CD4-positive, alpha-beta T cell treated with Interleukin-4 for 1 hour (primary cell): ENCODE measurements around the gene RAF1.
"Not testable (repeated sequence)": the region's sequence is repeated elsewhere in the genome, so short reads cannot be mapped to it uniquely, and the experiment has no call there.

Source experiments
- DNase-seq, 2 donors: peaks; one replicate each; pipeline ENCODE4 v3.0.0-alpha.2; 2020 to 2022

Gene RAF1

GRCh38 chr3:12633108-12633507, 30.8 kb downstream of the RAF1 start:
- DNase-seq: no peak

GRCh38 chr3:12632523-12632922, 31.4 kb downstream of the RAF1 start:
- no peak for DNase-seq

DNA sequence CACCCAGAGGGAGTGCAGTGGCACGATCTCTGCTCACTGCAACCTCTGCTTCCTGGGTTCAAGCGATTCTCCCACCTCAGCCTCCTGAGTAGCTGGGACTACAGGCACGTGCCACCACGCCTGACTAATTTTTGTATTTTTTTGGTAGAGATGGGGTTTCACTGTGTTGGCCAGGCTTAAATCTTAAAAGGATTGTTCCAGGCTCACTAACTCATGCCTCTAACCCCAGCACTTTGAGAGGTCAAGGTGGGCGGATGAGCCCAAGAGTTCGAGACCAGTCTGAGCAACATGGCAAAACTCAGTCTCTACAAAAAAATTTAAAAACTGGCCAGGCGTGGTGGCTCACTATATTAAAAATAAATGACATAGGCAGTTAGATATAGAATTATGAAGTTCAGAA, 33.1 kb downstream of the RAF1 start:
- DNase-seq: not testable (repeated sequence)

DNA sequence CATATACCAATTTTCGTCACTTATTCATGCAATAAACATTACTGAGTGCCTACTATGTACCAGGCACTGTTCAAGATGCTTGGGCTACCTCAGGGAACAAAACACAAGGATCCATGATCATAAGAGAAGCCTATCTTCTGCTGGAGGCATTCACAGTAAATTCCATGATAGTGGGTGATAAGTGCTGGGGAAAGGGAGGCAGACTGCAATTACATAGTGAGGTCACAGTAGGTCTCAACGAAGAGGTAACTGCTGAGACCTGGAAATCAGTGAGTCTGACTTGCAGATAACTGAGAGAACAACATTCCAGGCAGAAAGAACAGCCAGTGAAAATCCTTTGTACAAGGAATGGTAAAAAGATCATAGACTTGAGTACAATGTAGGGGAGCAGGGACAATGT, 33.6 kb downstream of the RAF1 start:
- DNase-seq: no peak

DNA sequence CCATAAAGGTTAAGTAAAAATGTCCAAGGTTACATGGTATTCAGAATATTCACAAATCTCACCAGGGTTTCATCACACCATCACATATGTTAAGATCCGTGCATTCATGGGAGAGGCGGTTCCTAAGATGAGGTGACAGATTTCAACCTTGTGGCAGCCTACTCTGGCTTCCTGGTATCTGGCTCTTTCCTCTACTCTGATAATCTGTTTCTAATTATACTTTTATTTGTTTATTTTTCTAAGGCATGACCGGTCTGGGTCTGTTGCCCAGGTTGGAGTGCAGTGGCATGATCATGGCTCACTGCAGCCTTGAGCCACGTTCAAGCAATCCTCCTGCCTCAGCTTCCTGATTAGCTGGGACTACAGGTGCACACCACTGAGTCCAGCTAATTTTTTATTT, 34.4 kb downstream of the RAF1 start:
- no peak for DNase-seq

DNA sequence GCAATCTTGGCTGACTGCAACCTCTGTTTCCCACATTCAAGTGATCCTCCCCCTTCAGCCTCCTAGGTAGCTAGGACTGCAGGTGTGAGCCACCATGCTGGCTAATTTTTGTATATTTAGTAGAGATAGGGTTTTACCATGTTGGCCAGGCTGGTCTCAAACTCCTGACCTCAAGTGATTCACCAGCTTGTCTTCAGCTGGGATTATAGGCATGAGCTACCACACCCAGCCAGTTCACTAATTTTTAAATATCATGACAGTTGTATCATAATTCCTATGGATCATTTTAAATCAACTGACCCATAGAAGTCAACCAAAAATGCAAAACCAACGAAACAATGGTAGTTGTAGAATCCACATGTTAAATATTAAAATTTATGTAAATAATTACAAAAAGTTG, 35.1 kb downstream of the RAF1 start:
- no peak for DNase-seq

GRCh38 chr3:12627370-12627769, 36.5 kb downstream of the RAF1 start:
- DNase-seq: no peak

DNA sequence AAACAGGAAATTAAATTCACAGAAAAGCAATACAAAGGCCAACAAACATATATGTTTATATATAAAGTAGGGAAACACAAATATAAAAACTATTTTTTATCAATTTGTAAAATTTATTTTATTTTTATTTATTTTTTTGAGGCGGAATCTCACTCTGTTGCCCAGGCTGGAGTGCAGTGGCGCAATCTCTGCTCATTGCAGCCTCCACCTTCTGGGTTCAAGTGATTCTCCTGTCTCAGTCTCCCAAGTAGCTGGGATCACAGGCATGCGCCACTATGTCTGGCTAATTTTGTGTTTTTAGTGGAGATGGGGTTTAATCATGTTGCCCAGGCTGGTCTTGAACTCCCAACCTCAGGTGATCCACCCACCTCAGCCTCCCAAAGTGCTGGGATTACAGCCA, 39.0 kb downstream of the RAF1 start:
- DNase-seq: not testable (repeated sequence)

GRCh38 chr3:12624056-12624455, 39.9 kb downstream of the RAF1 start:
- no peak for DNase-seq

- DNase-seq: no peak
These were observed 41.6 kb downstream of the RAF1 start for GRCh38 chr3:12622335-12622734.

DNA sequence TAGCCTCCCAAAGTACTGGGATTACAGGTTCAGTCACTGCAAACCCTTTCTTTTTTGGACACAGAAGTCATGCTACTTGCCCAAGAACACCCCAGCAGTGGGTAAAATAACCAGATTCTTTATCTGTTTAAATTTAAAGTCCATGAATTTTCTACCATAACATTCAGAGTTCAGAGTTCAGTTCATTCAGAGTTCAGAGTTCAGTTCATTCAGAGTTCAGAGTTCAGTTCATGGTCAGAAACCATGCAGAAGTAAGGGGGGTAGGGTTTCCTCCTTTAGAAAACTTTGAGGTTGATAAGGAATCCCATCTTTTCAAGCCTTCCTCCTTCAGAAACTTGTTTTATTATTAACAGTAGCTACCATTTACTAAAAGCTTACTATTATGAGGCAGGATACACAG, 43.2 kb downstream of the RAF1 start:
- DNase-seq: no peak

DNA sequence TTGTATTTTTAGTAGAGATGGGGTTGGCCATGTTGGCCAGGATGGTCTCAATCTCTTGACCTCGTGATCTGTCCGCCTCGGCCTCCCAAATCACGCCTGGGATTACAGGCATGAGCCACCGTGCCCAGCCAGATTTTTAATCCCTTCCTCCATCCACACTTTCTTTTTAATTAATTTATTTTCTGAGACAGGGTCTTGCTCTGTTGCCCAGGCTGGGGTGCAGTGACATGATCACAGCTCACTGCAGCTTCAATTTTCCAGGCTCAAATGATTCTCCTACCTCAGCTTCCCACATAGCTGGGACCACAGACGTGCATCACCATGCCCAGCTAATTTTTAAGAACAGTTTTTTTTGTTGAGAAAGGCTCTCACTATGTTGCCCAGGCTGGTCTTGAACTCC, 43.6 kb downstream of the RAF1 start:
- no peak for DNase-seq

DNA sequence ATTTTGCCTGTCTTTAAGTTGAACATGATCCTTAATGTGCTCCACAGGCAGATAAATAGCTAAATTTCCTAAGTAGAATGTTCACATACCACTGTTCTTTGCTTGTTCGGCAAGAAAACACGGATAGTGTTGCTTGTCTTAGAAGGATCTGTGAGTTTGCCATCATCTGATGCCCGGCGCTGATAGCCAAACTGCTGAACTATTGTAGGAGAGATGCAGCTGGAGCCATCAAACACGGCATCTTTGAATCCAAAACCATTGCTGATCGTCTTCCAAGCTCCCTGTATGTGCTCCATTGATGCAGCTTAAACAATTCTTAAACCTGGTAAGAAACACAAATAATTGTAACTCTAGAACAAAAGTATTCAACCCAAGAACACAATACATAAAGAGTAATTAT, 45.5 kb downstream of the RAF1 start:
- DNase-seq: no peak

- DNase-seq: no peak
These were observed 48.7 kb downstream of the RAF1 start for GRCh38 chr3:12615266-12615665.

DNA sequence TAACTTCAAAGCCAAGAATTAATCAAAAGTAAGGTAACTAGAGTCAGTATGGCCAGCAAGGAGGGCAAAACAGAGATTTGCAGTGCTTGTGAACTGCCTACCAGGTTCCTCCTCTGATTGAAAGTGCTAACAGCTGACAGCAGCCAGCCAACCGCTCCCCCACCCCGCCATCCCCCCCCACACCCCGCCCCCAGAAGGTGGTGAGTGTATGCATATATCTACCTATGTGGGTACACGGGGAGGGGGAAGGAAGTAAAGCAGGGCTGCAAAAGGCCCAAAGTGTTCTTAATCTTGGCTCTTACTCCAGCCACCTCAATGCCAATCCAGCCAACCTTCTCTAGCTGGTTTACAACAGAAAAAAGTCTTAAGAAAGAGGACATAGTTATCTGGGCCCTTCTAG, 50.7 kb downstream of the RAF1 start:
- no peak for DNase-seq

- no peak for DNase-seq
These were observed 51.2 kb downstream of the RAF1 start for GRCh38 chr3:12612514-12613226.

- no peak for DNase-seq
These were observed 52.8 kb downstream of the RAF1 start for GRCh38 chr3:12611117-12611516.

GRCh38 chr3:12608376-12608775, 55.5 kb downstream of the RAF1 start:
- DNase-seq: no peak

DNA sequence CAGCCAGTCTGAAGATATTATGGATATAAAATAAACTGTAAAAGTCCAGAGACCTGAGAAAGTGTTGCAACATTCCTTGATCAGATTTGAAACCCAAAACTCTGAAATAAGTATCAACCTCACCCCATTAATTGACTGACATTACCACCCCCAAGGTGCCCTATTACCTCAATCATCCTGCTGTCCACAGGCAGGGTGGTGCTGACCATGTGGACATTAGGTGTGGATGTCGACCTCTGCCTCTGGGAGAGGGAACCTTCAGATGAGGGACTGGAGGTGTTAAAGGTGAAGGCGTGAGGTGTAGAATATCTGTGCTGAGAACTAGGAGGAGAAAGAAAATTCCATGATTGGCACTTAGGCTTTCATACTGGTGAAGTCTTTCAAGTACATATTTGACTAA, 59.9 kb downstream of the RAF1 start:
- DNase-seq: no peak

- DNase-seq: no peak
These were observed 62.8 kb downstream of the RAF1 start for GRCh38 chr3:12601072-12601471.

GRCh38 chr3:12598890-12599289, 65.0 kb downstream of the RAF1 start:
- no peak for DNase-seq

GRCh38 chr3:12593473-12593872, 70.4 kb downstream of the RAF1 start:
- DNase-seq: no peak

- no peak for DNase-seq
These were observed 71.8 kb downstream of the RAF1 start for GRCh38 chr3:12591997-12592715.

- no peak for DNase-seq
These were observed 72.5 kb downstream of the RAF1 start for GRCh38 chr3:12591456-12591855.

DNA sequence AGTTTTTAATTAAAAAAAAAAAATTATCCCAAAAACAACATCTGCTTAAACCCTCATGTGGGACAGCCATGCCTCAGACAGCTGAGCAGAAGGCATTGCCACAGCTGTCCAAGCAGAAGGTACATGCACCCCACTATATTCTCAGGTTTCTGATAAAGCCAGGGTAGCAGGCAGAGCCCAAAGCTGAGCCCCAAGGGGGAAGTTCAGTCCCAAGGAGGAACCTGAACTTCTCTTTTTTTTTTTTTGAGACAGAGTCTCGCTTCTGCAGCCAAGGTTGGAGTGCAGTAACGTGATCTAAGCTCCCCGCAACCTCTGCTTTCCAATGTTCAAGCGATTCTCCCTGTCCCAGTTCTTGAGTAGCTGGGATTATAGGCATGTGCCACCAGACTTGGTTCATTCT, 73.8 kb downstream of the RAF1 start:
- DNase-seq: no peak
